HG02798 (cell line): Measurements from ENCODE around the gene FEV.

Experiments used
- ATAC-seq: cut with Tn5 transposase; IDR thresholded peaks from one replicate; pipeline ENCODE4 v1.9.1; 2021; ENCODE audit warnings: mild to moderate bottlenecking; ENCODE audit not compliant: unreplicated experiment, poor library complexity

The FEV gene

GRCh38 chr2:219018286-219018685, 33.3 kb upstream of the FEV start:
- no peak for ATAC-seq

GRCh38 chr2:219017201-219017931, 32.4 kb upstream of the FEV start:
- no peak for ATAC-seq

GRCh38 chr2:219016721-219017120, 31.7 kb upstream of the FEV start:
- ATAC-seq = no peak

GRCh38 chr2:219010873-219011272, 25.9 kb upstream of the FEV start:
- ATAC-seq = no peak

- ATAC-seq = no peak
Observed at GRCh38 chr2:219010162-219010756, 25.3 kb upstream of the FEV start.

- no peak for ATAC-seq
Observed at GRCh38 chr2:219009294-219009693, 24.3 kb upstream of the FEV start.

- no peak for ATAC-seq
Observed at GRCh38 chr2:219003979-219004378, 19.0 kb upstream of the FEV start.

- ATAC-seq = no peak
Observed at GRCh38 chr2:219003267-219003634, 18.3 kb upstream of the FEV start.

- no peak for ATAC-seq
Observed at GRCh38 chr2:219002395-219003266, 17.6 kb upstream of the FEV start.

GRCh38 chr2:219001577-219002394, 16.8 kb upstream of the FEV start:
- ATAC-seq = no peak

GRCh38 chr2:219001100-219001576, 16.2 kb upstream of the FEV start:
- ATAC-seq = no peak

- ATAC-seq = no peak
Observed at GRCh38 chr2:219000569-219000960, 15.6 kb upstream of the FEV start.

- ATAC-seq = no peak
Observed at GRCh38 chr2:218999881-219000568, 15.0 kb upstream of the FEV start.

- no peak for ATAC-seq
Observed at GRCh38 chr2:218999021-218999880, 14.3 kb upstream of the FEV start.

- ATAC-seq = no peak
Observed at GRCh38 chr2:218998414-218999002, 13.5 kb upstream of the FEV start.

GRCh38 chr2:218997731-218998130, 12.7 kb upstream of the FEV start:
- ATAC-seq = no peak

GRCh38 chr2:218996937-218997336, 12.0 kb upstream of the FEV start:
- no peak for ATAC-seq

- peak; percentile 59 for ATAC-seq
Observed at GRCh38 chr2:218995972-218996711, 11.2 kb upstream of the FEV start.
